SK-N-MC (cell line): ENCODE data around the gene DNLZ.

Source experiments
- EZH2 ChIP-seq: fragments of 200-600 bp; sonication (generic); IDR thresholded peaks from one replicate; pipeline ENCODE4 v1.6.1; 2017; ENCODE audit warnings: antibody characterized with exemption
- POLR2AphosphoS5 ChIP-seq: IDR thresholded peaks from 2 replicates; pipeline ENCODE4 v1.6.1; 2012; ENCODE audit warnings: mild to moderate bottlenecking, low read depth, low read length, borderline replicate concordance

- TF ChIP-seq POLR2AphosphoS5 (peak; percentile 85), EZH2 (no peak)
Observed at GRCh38 chr9:136400038-136400834, 36.7 kb upstream of the DNLZ start, which contains the start of gene SNAPC4.
